GM21825 (cell line): ENCODE measurements around the gene COL17A1.

Experiments used
- ATAC-seq: cut with Tn5 transposase; IDR thresholded peaks from one replicate; pipeline ENCODE4 v1.9.1; 2021; ENCODE audit warnings: mild to moderate bottlenecking, moderate library complexity; ENCODE audit not compliant: unreplicated experiment

Gene COL17A1

GRCh38 chr10:104034401-104035193 lies 51.1 kb downstream of the COL17A1 start:
- no peak for ATAC-seq

- ATAC-seq = no peak
Measured at GRCh38 chr10:104033966-104034365, 51.7 kb downstream of the COL17A1 start.

GRCh38 chr10:104033401-104033930 lies 52.2 kb downstream of the COL17A1 start:
- ATAC-seq = no peak

- no peak for ATAC-seq
Measured at GRCh38 chr10:104032144-104032775, 53.4 kb downstream of the COL17A1 start.

- ATAC-seq = no peak
Measured at GRCh38 chr10:104031631-104032030, 54.0 kb downstream of the COL17A1 start.

GRCh38 chr10:104029521-104029860 lies 56.2 kb downstream of the COL17A1 start:
- ATAC-seq = no peak

GRCh38 chr10:104028823-104029520 lies 56.7 kb downstream of the COL17A1 start:
- ATAC-seq = no peak

- no peak for ATAC-seq
Measured at GRCh38 chr10:104028146-104028545, 57.5 kb downstream of the COL17A1 start.

GRCh38 chr10:104026762-104027161 lies 58.9 kb downstream of the COL17A1 start:
- ATAC-seq = no peak

GRCh38 chr10:104025524-104025923 lies 60.2 kb downstream of the COL17A1 start:
- no peak for ATAC-seq

- ATAC-seq = no peak
Measured at GRCh38 chr10:104022026-104022425, 63.7 kb downstream of the COL17A1 start.

- no peak for ATAC-seq
Measured at GRCh38 chr10:104021246-104021645, 64.4 kb downstream of the COL17A1 start.

GRCh38 chr10:104020020-104020419 lies 65.7 kb downstream of the COL17A1 start:
- ATAC-seq = no peak

- no peak for ATAC-seq
Measured at GRCh38 chr10:104018471-104018870, 67.2 kb downstream of the COL17A1 start.

- no peak for ATAC-seq
Measured at GRCh38 chr10:104016661-104017060, 69.0 kb downstream of the COL17A1 start.

- ATAC-seq = no peak
Measured at GRCh38 chr10:104014176-104014575, 71.5 kb downstream of the COL17A1 start.

- no peak for ATAC-seq
Measured at GRCh38 chr10:104013489-104013888, 72.2 kb downstream of the COL17A1 start.

- ATAC-seq = no peak
Measured at GRCh38 chr10:104011904-104012303, 73.8 kb downstream of the COL17A1 start.

- ATAC-seq = no peak
Measured at GRCh38 chr10:104005172-104005863, 80.4 kb downstream of the COL17A1 start.

- no peak for ATAC-seq
Measured at GRCh38 chr10:104002911-104003310, 82.8 kb downstream of the COL17A1 start.

GRCh38 chr10:103998805-103999204 lies 86.9 kb downstream of the COL17A1 start:
- ATAC-seq = no peak
